ENCODE results near the gene SP2. TPM values are rescaled to one million over a fixed set of nuclear protein-coding genes. Genes with fewer than 3 reads are reported as not detected.

SP2 gene
- total RNA-seq, 1 donor from 2014 or later: 12.1 TPM

- H2AFZ ChIP-seq (ENCODE audit: low read depth, low read length): no peak overlapping the region
- Mint-ChIP-seq H3K27me3 (ENCODE audit: low read depth, unreplicated experiment) (peaks cover 22% of the 10 kb centered on the region), H3K27ac (ENCODE audit: unreplicated experiment) (peak overlapping the region; percentile 3), H3K4me3 (ENCODE audit: unreplicated experiment) (no peak overlapping the region), H3K9me3 (ENCODE audit: unreplicated experiment) (no peaks in the 10 kb centered on the region), H3K4me1 (ENCODE audit: low read depth, unreplicated experiment) (peaks cover 27% of the 10 kb centered on the region), H3K36me3 (ENCODE audit: low read depth, unreplicated experiment) (peaks cover 2% of the 10 kb centered on the region)
- no peak for FAIRE-seq
- no peak overlapping the region for H3K4me3 ChIP-seq (ENCODE audit: insufficient read depth, low read depth, low read length)
- TF ChIP-seq EZH2 (IDR thresholded peaks at IDR 0.05; ENCODE audit: insufficient read depth, low read length) (no peak), CTCF (IDR thresholded peaks at IDR 0.05; ENCODE audit: insufficient read depth, low read depth, low read length) (no peak)
- H4K20me1 ChIP-seq (ENCODE audit: insufficient read depth, low read length): no peaks in the 10 kb centered on the region
- H3K79me2 ChIP-seq (ENCODE audit: insufficient read depth, low read length): no peaks in the 10 kb centered on the region
- peaks cover 19% of the 10 kb centered on the region for H3K4me1 ChIP-seq (ENCODE audit: insufficient read depth, low read length)
- DNase-seq (ENCODE audit: low read depth): no peak
- no peak overlapping the region for H3K9ac ChIP-seq (ENCODE audit: low read length)
- no peaks in the 10 kb centered on the region for H3K9me3 ChIP-seq (ENCODE audit: insufficient read depth, low read depth, low read length)
- no peak overlapping the region for H3K4me2 ChIP-seq (ENCODE audit: low read length)
- H3K27ac ChIP-seq (ENCODE audit: low read depth, low read length): no peak overlapping the region
- H3K27me3 ChIP-seq (ENCODE audit: insufficient read depth, low read length): peaks cover 40% of the 10 kb centered on the region
- H3K36me3 ChIP-seq (ENCODE audit: insufficient read depth, low read length): no peaks in the 10 kb centered on the region
Observed at GRCh38 chr17:47875011-47875985, 20.7 kb upstream of the SP2 start.

- FAIRE-seq (no peak), DNase-seq (ENCODE audit: low read depth) (no peak)
- Histone ChIP-seq H3K9me3 (ENCODE audit: insufficient read depth, low read depth, low read length) (no peaks in the 10 kb centered on the region), H2AFZ (ENCODE audit: low read depth, low read length) (no peak overlapping the region), H3K4me1 (ENCODE audit: insufficient read depth, low read length) (peaks cover 18% of the 10 kb centered on the region), H3K4me3 (ENCODE audit: insufficient read depth, low read depth, low read length) (no peak overlapping the region), H3K4me2 (ENCODE audit: low read length) (no peak overlapping the region), H3K36me3 (ENCODE audit: insufficient read depth, low read length) (no peaks in the 10 kb centered on the region), H3K27ac (ENCODE audit: low read depth, low read length) (no peak overlapping the region), H3K27me3 (ENCODE audit: insufficient read depth, low read length) (peaks cover 20% of the 10 kb centered on the region), H3K79me2 (ENCODE audit: insufficient read depth, low read length) (no peaks in the 10 kb centered on the region), H3K9ac (ENCODE audit: low read length) (no peak overlapping the region), H4K20me1 (ENCODE audit: insufficient read depth, low read length) (no peaks in the 10 kb centered on the region)
- Mint-ChIP-seq H3K9me3 (ENCODE audit: unreplicated experiment) (no peaks in the 10 kb centered on the region), H3K36me3 (ENCODE audit: low read depth, unreplicated experiment) (no peaks in the 10 kb centered on the region), H3K27me3 (ENCODE audit: low read depth, unreplicated experiment) (peaks cover 14% of the 10 kb centered on the region), H3K4me3 (ENCODE audit: unreplicated experiment) (no peak overlapping the region), H3K27ac (ENCODE audit: unreplicated experiment) (no peak overlapping the region), H3K4me1 (ENCODE audit: low read depth, unreplicated experiment) (peaks cover 21% of the 10 kb centered on the region)
- TF ChIP-seq CTCF (IDR thresholded peaks at IDR 0.05; ENCODE audit: insufficient read depth, low read depth, low read length) (no peak), EZH2 (IDR thresholded peaks at IDR 0.05; ENCODE audit: insufficient read depth, low read length) (no peak)
Observed at GRCh38 chr17:47877368-47878034, 18.5 kb upstream of the SP2 start.
